Vagina (tissue), 2 donors: Measurements from ENCODE around the gene HSD11B2.

ENCODE experiments used
- CTCF ChIP-seq, 3 experiments: fragments of 450-650 bp in 2 of 3; fragments of 200-600 bp in 1 of 3; sonication (generic) in 1 of 3; IDR thresholded peaks; one replicate each; pipeline ENCODE4 v1.5.1; 2017 to 2019; ENCODE audit warnings: antibody characterized with exemption in 3 of 3, mild to moderate bottlenecking in 2 of 3, moderate library complexity in 2 of 3
- POLR2A ChIP-seq, 2 donors: fragments of 450-650 bp; IDR thresholded peaks; one replicate each; pipeline ENCODE4 v1.6.1; 2017; ENCODE audit warnings: antibody characterized with exemption in 2 of 2, mild to moderate bottlenecking in 2 of 2, moderate library complexity in 2 of 2
- POLR2AphosphoS5 ChIP-seq, 2 donors: sonication (generic); formaldehyde crosslinking; IDR thresholded peaks; one replicate each; pipeline ENCODE4 v1.9.0; 2017; ENCODE audit warnings: antibody characterized with exemption in 2 of 2, mild to moderate bottlenecking in 2 of 2, low read depth in 1 of 2; ENCODE audit not compliant: insufficient read depth in 1 of 2

- TF ChIP-seq CTCF (IDR thresholded peaks at IDR 0.05), result no peak
- TF ChIP-seq POLR2A (IDR thresholded peaks at IDR 0.05), result no peak
- no peak for TF ChIP-seq POLR2AphosphoS5 (IDR thresholded peaks at IDR 0.05; ENCODE audit: insufficient read depth in 1 of 2, low read depth in 1 of 2)
These were observed 2.3 kb downstream of the HSD11B2 start for GRCh38 chr16:67433131-67433719.
